Stimulated activated CD8-positive, alpha-beta memory T cell treated with anti-CD3 and anti-CD28 coated beads, Interleukin-7, amount 100 ng/mL, for 48 hours (primary cell): ENCODE results near the gene VWC2.

Experiments
- DNase-seq, 2 donors: peaks; one replicate each; pipeline ENCODE4 v3.0.0-alpha.2; 2020; ENCODE audit warnings: low read depth in 1 of 2; ENCODE audit errors: extremely low read depth in 1 of 2

VWC2 gene

DNA sequence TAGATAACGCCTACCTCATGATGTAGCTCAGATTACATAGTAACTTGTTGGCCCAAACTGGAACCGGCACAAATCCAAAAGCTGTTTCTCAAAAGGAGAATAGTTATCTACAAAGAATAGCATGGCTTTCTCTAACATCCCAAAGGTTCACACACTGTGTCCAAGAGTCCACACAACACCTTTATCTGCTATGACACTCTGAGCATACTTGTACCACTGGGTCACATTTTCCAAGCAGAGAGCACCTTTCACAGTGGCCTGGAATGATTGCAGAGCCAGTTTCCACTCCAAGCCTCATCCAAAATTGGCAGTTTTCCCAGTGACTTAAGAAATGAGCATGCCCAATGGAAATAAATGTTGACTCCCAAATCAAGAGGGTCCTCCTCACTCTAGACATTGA, 155.3 kb downstream of the VWC2 start:
- DNase-seq = no peak

DNA sequence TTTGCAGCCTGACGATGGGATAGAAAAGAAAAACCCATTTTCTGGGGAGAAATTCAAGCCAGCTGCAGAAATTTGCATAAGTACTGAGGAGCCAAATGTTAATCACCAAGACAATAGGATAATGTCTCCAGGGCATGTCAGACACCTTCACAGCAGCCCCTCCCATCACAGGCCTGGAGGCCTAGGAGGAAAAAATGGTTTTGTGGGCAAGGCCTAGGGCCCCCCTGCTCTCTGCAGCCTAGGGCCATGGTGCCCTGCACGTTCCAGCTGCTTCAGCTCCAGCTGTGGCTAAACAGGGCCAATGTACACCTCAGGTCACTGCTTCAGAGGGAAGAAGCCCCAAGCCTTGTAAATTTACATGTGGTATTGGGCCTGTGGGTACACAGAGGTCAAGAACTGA, 158.2 kb downstream of the VWC2 start:
- DNase-seq = no peak

DNA sequence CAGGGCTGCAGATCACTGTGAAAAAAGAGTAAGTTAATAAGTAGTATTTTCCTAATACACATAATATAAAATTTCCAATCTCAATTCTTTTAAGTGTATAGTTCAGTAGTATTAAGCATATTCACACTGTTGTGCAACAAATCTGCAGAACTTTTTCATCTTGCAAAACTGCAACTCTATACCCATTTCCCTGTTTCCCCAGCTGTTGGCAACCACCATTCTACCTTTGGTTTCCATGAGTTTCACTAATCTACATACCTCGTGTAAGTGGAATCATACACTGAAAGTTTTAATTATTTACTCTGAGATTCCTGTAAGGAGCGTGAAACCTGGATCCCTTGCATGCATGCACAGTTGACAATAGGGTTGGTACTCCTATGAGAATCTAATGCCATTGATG, 164.2 kb downstream of the VWC2 start:
- DNase-seq = no peak
